A204.1 (cell line): Measurements from ENCODE around the gene GLOD4.

Experiments used
- FAIRE-seq: peaks from 2 replicates; lab custom pipeline; 2012; peaks lifted over from hg19 to GRCh38; lab: Jason Lieb, UNC

The GLOD4 gene

DNA sequence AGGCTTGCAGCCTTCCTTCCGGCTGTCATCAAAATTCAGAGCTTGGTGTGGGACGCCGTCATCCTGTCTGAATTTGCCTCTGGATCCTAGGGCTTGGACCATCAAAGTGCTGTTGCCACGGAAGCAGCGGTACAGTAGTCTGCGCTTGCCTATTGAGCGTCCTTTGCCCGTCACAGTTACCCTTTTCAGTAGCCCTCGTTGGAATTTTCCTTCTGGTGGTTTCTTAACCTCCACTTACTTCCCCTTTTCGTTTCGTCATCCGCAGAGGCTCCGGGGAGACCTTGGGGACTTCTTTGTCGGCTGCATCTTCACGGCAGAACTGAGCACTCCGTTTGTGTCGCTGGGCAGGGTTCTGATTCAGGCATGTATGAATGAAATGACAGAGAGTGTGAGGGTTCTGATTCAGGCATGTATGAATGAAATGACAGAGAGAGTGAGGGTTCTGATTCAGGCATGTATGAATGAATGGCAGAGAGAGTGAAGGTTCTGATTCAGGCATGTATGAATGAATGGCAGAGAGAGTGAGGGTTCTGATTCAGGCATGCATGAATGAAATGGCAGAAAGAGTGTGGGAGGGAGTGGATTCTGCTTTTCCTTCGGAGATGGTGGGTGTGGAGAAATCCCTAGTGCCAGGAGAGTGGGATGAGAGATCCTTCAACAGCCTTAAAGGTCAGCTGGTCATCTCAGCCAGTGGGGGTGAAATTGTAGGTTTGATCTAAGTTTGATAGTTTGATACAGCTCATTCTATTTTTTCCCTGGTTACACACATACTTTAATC lies 41.7 kb downstream of the GLOD4 start:
- FAIRE-seq: no peak

DNA sequence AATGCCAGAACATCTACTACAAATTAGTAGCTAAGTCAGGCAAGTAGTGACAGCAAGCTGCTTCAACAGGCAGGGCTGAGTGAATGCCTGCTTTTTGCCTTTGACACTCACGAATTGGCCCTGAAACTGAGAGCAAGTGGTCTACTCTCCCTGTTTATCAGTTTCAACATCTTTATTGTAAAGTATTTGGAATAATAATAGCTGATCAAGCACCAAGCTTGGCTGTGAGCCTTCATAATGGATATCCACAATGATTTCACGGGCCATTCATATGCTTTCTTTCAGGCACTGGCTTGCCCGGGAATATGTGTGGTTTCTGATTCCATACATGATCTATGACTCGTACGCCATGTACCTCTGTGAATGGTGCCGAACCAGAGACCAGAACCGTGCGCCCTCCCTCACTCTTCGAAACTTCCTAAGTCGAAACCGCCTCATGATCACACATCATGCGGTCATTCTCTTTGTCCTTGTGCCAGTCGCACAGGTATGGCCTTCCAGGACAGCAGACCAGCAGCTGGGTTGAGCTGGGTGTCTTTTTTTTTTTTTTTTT lies 44.4 kb downstream of the GLOD4 start:
- FAIRE-seq: no peak

DNA sequence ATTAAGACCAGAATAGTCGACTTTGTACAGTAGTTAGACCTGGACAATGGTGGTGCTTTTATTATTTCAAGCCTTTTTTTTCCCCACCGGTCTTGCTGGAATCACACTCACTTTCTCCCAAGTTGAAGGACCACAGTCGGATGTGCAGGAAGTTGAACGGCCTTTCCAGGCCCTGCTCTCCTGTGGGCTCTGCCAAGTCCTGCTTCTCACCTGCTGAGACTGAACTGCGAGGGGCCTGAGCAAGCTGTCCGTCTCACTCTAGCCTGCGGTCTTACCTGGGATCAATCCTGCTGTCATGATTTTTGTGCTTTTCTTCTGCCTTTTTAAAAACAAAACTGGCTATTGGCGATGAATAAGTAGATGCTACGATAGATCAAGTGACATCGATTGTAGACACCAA lies 48.3 kb downstream of the GLOD4 start:
- no peak for FAIRE-seq

GRCh38 chr17:732902-733720 lies 49.0 kb downstream of the GLOD4 start:
- no peak for FAIRE-seq

DNA sequence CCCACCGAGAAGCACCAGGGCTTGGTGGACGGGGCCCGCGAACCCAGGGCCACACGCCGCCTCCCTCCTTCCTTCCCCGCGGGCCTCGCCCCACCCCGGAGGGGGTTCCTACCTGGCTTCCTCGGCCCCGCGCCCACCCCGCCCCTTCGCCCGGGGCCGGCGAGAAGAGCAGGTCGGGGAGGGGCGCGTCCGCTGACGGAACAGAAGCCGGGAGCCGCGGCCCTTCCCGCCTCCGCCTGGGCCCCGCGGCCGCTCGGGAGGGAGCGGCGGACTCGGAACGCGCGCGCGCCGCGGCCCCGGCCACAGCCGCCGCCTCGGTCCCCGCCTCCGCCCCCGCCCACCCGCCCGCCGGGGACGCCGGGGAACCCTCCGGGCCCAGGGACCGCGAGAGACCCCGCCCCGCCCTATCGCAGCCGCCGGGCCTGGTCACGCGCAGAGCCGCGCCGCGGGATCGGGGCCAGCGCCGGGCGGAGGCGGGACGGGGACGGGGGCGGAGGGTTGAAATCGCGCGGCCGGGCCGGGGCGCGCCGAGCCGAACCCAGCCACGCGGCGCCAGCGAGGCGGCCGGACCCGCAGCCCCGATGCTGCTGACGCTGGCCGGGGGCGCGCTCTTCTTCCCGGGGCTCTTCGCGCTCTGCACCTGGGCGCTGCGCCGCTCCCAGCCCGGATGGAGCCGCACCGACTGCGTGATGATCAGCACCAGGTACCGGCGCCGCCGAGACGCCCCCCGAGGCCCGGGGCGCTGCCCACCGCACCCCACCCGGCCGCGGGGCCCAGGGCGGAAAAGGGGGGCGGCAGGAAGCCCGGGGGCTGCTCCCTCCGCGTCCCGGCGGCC lies 49.8 kb downstream of the GLOD4 start, which contains the start of gene TLCD3A:
TLCD3A (plus strand) TSS at position 530 of the 835 bp plus-strand sequence; CDS start at position 582, 52 bp downstream.
- no peak for FAIRE-seq

DNA sequence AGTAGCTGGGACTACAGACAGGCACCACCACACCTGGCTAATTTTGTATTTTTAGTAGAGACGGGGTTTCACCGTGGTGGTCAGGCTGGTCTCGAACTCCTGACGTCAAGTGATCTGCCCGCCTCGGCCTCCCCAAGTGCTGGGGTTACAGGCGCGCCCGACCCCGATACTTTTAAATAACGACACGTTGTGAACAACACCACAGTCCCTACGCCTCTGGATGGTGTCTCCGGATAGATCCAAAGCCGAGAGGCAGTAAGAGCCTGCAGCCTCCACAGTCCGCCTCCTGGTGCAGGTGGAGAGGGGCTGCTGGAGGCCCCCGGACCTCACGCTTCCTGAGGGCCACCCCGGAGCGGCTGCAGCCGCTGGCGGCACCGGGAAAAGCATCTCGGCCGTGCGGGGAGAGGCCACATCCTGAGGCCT lies 50.4 kb downstream of the GLOD4 start:
- no peak for FAIRE-seq

DNA sequence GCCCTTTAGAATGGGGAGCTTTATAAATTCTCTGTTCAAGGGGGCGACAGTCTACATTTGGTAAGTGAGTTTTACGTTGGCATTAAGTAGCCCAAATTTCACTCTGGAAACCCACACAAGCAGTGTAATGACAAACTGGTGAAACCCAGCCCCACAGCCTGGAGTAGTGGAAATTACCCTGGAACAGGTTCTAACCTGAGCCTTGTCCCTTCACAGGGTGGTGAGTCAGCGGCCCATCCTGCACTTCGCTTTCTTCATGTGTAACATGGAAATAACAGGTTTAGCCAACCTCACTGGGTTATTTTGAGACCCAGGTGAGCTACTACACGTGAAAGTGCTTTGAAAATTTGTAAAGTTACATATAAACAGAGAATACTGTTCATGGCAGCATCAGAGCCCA lies 53.2 kb downstream of the GLOD4 start:
- no peak for FAIRE-seq

DNA sequence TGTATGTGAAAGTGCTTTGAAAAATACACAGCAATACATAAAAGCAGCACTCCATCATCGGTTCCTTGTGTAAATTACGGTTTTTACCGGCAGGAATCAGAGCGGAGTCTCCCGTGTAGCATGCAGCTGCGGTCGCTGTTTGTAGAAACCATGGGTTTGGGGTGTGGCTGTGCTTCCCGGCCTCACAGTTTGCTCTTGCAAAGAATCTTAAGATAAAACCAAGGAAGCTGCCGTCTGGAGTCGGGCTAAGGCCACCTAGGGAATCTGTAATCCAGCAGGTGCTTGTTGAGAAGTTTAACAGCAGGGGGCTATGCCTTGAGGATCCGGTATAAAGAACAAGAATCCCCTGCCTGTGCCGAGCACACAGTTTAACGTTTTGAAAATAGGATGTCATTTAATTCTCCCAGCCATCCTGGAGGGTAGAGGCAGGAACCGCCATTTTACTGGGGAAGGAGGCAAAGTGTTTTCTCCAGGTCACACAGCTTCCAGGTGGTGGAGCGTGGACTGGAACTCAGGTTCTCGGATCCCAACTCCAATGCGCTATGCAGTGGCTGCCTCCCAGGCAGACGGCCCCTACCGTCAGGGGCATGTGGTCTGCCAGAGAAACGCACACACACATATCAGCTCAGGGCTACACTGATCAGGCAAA lies 55.7 kb downstream of the GLOD4 start:
- FAIRE-seq: no peak

DNA sequence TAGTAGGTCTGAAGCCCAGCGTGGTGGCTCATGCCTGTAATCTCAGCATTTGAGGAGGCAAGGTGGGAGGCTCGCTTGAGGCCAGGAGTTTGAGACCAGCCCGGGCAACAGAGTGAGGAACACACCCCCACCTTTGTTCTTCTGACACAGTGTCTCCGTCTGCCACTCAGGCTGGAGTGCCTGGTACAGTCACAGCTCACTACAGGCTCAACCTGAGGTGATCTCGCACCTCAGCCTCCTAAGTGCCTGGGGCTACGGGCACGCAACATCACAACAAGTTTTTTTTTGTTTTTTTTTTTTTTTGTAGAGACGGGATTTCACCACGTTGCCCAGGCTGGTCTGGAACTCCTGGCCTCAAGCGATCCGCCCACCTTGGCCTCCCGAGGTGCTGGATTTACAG lies 56.3 kb downstream of the GLOD4 start:
- FAIRE-seq: no peak

- FAIRE-seq: no peak
These were observed 57.0 kb downstream of the GLOD4 start for GRCh38 chr17:725084-725483.

DNA sequence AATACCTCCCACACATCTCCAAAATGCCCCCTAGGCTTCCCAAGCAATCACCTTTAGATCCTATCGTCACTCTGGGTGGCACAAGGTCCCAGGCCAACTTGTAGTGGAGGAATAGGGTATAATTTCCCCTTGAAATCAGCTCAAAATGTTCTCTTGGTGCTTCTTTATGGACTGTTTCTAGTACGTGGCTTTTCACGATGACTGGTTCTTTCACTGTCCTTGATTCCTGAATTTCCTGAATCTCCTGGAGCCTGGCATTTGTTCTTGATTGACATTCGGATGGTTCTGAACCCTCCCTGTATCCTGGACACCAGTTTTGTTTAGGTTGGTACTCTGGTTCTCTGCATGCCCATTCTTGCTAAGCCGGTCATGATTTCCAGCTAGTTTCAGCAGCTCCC lies 60.5 kb downstream of the GLOD4 start:
- FAIRE-seq: no peak

DNA sequence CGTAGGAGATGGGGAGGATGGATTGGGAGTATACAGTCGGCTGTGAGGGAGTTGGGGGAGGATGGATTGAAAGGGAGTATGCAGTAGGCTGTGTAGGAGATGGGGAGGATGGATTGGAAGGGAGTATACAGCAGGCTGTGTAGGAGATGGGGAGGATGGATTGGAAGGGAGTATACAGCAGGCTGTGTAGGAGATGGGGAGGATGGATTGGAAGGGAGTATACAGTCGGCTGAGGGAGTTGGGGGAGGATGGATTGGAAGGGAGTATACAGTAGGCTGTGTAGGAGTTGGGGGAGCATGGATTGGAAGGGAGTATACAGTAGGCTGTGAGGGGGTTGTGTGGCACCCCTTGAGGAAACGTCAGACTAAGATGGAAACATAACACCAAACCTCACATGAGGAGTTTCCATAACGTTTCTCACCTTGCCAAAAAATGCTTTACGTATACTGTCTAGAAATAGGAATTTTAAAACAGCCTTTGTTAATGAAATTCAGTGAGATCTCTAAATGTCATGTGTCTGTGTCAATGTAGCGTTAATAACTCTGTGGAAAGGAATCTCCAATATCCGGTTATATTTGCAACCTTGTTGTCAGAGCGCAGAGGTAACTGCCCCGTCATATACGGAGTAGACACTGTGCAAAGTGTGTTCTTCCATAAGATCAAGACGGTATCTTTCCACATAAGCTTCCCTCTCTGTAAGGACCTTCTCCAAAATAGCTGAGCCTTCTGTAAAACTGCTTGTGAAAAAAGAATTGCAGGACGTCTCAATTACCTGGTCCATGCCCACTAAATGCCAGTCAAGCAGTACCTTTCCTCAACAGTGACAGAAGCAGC lies 61.2 kb downstream of the GLOD4 start:
- FAIRE-seq: no peak

GRCh38 chr17:718075-718474 lies 64.0 kb downstream of the GLOD4 start:
- FAIRE-seq: no peak
